Keratinocyte (primary cell): Measurements from ENCODE around the gene OR4E1.

Experiments
- EZH2 ChIP-seq: IDR thresholded peaks from one replicate; pipeline ENCODE4 v1.6.1; 2012; ENCODE audit warnings: inconsistent platforms, mild to moderate bottlenecking, low read length, moderate library complexity
- TF ChIP-seq, protein P1 (sequence below), 3 experiments: IDR thresholded peaks in 1 of 3; conservative IDR thresholded peaks in 1 of 3; optimal IDR thresholded peaks in 1 of 3; 2 replicates in 2 of 3; 3 replicates in 1 of 3; pipeline versions ENCODE3 to v1.5.1; 2011; ENCODE audit warnings: low read length in 3 of 3, mild to moderate bottlenecking in 3 of 3, moderate library complexity in 2 of 3, control low read depth in 1 of 3, inconsistent platforms in 1 of 3; ENCODE audit not compliant: insufficient read depth in 2 of 3; ENCODE audit errors: extremely low read depth in 1 of 3

DNA sequence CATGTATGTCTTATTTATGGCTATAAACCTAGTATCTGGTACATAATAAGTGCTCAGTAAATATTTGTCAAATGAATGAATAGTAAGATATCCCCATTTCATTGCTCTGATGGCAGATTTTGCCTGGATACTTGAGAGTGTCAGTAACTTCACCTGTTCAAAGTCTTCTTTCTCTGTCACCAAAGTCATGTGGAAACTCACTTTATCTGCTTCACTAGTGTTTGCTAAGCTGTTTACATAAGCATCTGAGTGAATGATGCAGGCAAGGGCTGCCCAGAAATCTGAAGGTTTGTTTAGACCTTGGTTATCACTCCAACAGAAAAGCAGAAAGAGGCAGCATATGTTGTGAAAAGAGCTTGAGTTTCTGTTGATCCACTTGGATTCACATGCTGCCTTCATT lies 4.3 kb downstream of the OR4E1 start:
- TF ChIP-seq, protein P1, sequence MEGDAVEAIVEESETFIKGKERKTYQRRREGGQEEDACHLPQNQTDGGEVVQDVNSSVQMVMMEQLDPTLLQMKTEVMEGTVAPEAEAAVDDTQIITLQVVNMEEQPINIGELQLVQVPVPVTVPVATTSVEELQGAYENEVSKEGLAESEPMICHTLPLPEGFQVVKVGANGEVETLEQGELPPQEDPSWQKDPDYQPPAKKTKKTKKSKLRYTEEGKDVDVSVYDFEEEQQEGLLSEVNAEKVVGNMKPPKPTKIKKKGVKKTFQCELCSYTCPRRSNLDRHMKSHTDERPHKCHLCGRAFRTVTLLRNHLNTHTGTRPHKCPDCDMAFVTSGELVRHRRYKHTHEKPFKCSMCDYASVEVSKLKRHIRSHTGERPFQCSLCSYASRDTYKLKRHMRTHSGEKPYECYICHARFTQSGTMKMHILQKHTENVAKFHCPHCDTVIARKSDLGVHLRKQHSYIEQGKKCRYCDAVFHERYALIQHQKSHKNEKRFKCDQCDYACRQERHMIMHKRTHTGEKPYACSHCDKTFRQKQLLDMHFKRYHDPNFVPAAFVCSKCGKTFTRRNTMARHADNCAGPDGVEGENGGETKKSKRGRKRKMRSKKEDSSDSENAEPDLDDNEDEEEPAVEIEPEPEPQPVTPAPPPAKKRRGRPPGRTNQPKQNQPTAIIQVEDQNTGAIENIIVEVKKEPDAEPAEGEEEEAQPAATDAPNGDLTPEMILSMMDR (optimal IDR thresholded peaks at IDR 0.05 in 1 of 3, IDR thresholded peaks at IDR 0.05 in 1 of 3, conservative IDR thresholded peaks at IDR 0.05 in 1 of 3; ENCODE audit: extremely low read depth in 1 of 3, insufficient read depth in 2 of 3, low read length in 3 of 3): no peak
- no peak for TF ChIP-seq EZH2
